Neural cell (in vitro differentiated cells): Measurements from ENCODE around the gene MRRF. TPM values are rescaled to one million over a fixed set of nuclear protein-coding genes. Genes with fewer than 3 reads are reported as not detected.

Source experiments
- H2AFZ ChIP-seq: fragments of 200-600, 300-800 bp; sonication (generic), shearing (Covaris generic); 2 replicates; pipeline ENCODE4 v1.6.0; 2014; ENCODE audit warnings: low read depth, mild to moderate bottlenecking, antibody characterized with exemption, low read length, moderate library complexity
- H3F3A ChIP-seq: fragments of 200-600 bp; shearing (Covaris generic); 2 replicates; pipeline ENCODE4 v1.6.1; 2016; ENCODE audit warnings: mild to moderate bottlenecking, moderate library complexity, mixed read lengths, antibody characterized with exemption, low read length; ENCODE audit not compliant: insufficient read depth, poor library complexity, severe bottlenecking
- H3K27ac ChIP-seq: fragments of 200-600, 300-800 bp; sonication (generic), shearing (Covaris generic); 2 replicates; pipeline ENCODE4 v1.5.1; 2014; ENCODE audit warnings: mild to moderate bottlenecking, low read length, moderate library complexity
- H3K27me3 ChIP-seq: fragments of 300-800, 200-600 bp; sonication (generic), shearing (Covaris generic); 2 replicates; pipeline ENCODE4 v1.6.0; 2014; ENCODE audit warnings: mild to moderate bottlenecking, low read depth, low read length, moderate library complexity; ENCODE audit not compliant: insufficient read depth
- H3K36me3 ChIP-seq: fragments of 300-800, 200-600 bp; sonication (generic), shearing (Covaris generic); 2 replicates; pipeline ENCODE4 v1.5.1; 2014; ENCODE audit warnings: mild to moderate bottlenecking, antibody characterized with exemption, low read length, moderate library complexity; ENCODE audit not compliant: insufficient read depth
- H3K4me2 ChIP-seq: fragments of 300-800, 200-600 bp; sonication (generic), shearing (Covaris generic); 2 replicates; pipeline ENCODE4 v1.6.0; 2014; ENCODE audit warnings: mild to moderate bottlenecking, low read length
- H3K4me3 ChIP-seq: fragments of 300-800, 200-600 bp; sonication (generic), shearing (Covaris generic); 2 replicates; pipeline ENCODE4 v1.5.1; 2014; ENCODE audit warnings: mild to moderate bottlenecking, low read length, moderate library complexity
- H3K79me2 ChIP-seq: fragments of 200-600 bp; shearing (Covaris generic); replicated peaks from 2 replicates; pipeline ENCODE4 v1.6.0; 2014; ENCODE audit warnings: mild to moderate bottlenecking, low read length, moderate library complexity; ENCODE audit not compliant: insufficient read depth
- H3K9ac ChIP-seq: fragments of 300-800, 200-600 bp; sonication (generic), shearing (Covaris generic); 2 replicates; pipeline ENCODE4 v1.6.1; 2016; ENCODE audit warnings: mild to moderate bottlenecking, low read length, mixed read lengths
- H3K9me2 ChIP-seq: fragments of 200-600 bp; shearing (Covaris generic); 2 replicates; pipeline ENCODE4 v1.6.1; 2016; ENCODE audit warnings: mild to moderate bottlenecking, low read length, mixed read lengths; ENCODE audit not compliant: insufficient read depth
- H3K9me3 ChIP-seq: fragments of 200-600, 300-800 bp; sonication (generic), shearing (Covaris generic); 2 replicates; pipeline ENCODE4 v1.6.1; 2016; ENCODE audit warnings: mild to moderate bottlenecking, mixed run types, low read length, moderate library complexity, mixed read lengths
- H4K20me1 ChIP-seq: fragments of 200-600 bp; shearing (Covaris generic); 2 replicates; pipeline ENCODE4 v1.6.1; 2016; ENCODE audit warnings: mild to moderate bottlenecking, mixed run types; ENCODE audit not compliant: insufficient read depth
- EP300 ChIP-seq: fragments of 450-650 bp; conservative IDR thresholded peaks from 2 replicates; pipeline ENCODE4 v1.6.1; 2014; ENCODE audit warnings: antibody characterized with exemption, mild to moderate bottlenecking, moderate library complexity; ENCODE audit not compliant: poor library complexity, severe bottlenecking
- EZH2 ChIP-seq: fragments of 200-600, 300-800 bp; shearing (Covaris generic), sonication (generic); IDR thresholded peaks from 2 replicates; pipeline ENCODE4 v1.6.1; 2014; ENCODE audit warnings: antibody characterized with exemption, low read length, borderline replicate concordance, mild to moderate bottlenecking; ENCODE audit not compliant: insufficient read depth, poor library complexity, severe bottlenecking
- MXI1 ChIP-seq: fragments of 450-650 bp; conservative IDR thresholded peaks from 2 replicates; pipeline ENCODE4 v1.6.1; 2014; ENCODE audit warnings: antibody characterized with exemption, mild to moderate bottlenecking; ENCODE audit not compliant: poor library complexity, severe bottlenecking
- POLR2AphosphoS5 ChIP-seq: IDR thresholded peaks from 2 replicates; pipeline ENCODE4 v1.6.1; 2012
- RAD21 ChIP-seq: fragments of 450-650 bp; conservative IDR thresholded peaks from 2 replicates; pipeline ENCODE4 v1.6.1; 2014; ENCODE audit warnings: antibody characterized with exemption, mild to moderate bottlenecking, moderate library complexity
- SMC3 ChIP-seq: fragments of 450-650 bp; conservative IDR thresholded peaks from 2 replicates; pipeline ENCODE4 v1.6.1; 2014; ENCODE audit warnings: antibody characterized with exemption, mild to moderate bottlenecking, moderate library complexity; ENCODE audit not compliant: poor library complexity
- TAF1 ChIP-seq: IDR thresholded peaks from 2 replicates; pipeline ENCODE4 v1.6.1; 2012; ENCODE audit warnings: low read depth
- polyA plus RNA-seq: library from polyadenylated mRNA; depleted of rRNA; stranded (reverse); fragments of >200 nt; gene quantifications from 2 replicates; pipeline ENCODE4 v1.2.3, GENCODE V29; 2014
- TF ChIP-seq, protein P1 (sequence below): fragments of 450-650 bp; IDR thresholded peaks from 2 replicates; pipeline ENCODE4 v1.5.1; 2014; ENCODE audit warnings: antibody characterized with exemption, mild to moderate bottlenecking, moderate library complexity; ENCODE audit not compliant: poor library complexity, severe bottlenecking
- TF ChIP-seq, protein P2 (sequence below): IDR thresholded peaks from 2 replicates; pipeline ENCODE4 v1.6.1; 2012; ENCODE audit warnings: borderline replicate concordance

Gene MRRF
- polyA plus RNA-seq, 1 donor from 2014 or later: 40.7 TPM

- H3K9me2 ChIP-seq: no peaks in the 10 kb centered on the region
- TF ChIP-seq, protein P1, sequence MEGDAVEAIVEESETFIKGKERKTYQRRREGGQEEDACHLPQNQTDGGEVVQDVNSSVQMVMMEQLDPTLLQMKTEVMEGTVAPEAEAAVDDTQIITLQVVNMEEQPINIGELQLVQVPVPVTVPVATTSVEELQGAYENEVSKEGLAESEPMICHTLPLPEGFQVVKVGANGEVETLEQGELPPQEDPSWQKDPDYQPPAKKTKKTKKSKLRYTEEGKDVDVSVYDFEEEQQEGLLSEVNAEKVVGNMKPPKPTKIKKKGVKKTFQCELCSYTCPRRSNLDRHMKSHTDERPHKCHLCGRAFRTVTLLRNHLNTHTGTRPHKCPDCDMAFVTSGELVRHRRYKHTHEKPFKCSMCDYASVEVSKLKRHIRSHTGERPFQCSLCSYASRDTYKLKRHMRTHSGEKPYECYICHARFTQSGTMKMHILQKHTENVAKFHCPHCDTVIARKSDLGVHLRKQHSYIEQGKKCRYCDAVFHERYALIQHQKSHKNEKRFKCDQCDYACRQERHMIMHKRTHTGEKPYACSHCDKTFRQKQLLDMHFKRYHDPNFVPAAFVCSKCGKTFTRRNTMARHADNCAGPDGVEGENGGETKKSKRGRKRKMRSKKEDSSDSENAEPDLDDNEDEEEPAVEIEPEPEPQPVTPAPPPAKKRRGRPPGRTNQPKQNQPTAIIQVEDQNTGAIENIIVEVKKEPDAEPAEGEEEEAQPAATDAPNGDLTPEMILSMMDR: no peak
- no peak for TF ChIP-seq POLR2AphosphoS5
- TF ChIP-seq MXI1: no peak
- no peak for TF ChIP-seq SMC3
- TF ChIP-seq TAF1: no peak
- no peak for TF ChIP-seq EP300
- no peak for TF ChIP-seq EZH2
- TF ChIP-seq RAD21: no peak
- TF ChIP-seq, protein P2, sequence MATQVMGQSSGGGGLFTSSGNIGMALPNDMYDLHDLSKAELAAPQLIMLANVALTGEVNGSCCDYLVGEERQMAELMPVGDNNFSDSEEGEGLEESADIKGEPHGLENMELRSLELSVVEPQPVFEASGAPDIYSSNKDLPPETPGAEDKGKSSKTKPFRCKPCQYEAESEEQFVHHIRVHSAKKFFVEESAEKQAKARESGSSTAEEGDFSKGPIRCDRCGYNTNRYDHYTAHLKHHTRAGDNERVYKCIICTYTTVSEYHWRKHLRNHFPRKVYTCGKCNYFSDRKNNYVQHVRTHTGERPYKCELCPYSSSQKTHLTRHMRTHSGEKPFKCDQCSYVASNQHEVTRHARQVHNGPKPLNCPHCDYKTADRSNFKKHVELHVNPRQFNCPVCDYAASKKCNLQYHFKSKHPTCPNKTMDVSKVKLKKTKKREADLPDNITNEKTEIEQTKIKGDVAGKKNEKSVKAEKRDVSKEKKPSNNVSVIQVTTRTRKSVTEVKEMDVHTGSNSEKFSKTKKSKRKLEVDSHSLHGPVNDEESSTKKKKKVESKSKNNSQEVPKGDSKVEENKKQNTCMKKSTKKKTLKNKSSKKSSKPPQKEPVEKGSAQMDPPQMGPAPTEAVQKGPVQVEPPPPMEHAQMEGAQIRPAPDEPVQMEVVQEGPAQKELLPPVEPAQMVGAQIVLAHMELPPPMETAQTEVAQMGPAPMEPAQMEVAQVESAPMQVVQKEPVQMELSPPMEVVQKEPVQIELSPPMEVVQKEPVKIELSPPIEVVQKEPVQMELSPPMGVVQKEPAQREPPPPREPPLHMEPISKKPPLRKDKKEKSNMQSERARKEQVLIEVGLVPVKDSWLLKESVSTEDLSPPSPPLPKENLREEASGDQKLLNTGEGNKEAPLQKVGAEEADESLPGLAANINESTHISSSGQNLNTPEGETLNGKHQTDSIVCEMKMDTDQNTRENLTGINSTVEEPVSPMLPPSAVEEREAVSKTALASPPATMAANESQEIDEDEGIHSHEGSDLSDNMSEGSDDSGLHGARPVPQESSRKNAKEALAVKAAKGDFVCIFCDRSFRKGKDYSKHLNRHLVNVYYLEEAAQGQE: no peak
- H3K9me3 ChIP-seq: no peaks in the 10 kb centered on the region
- no peaks in the 10 kb centered on the region for H3K36me3 ChIP-seq
- H3K9ac ChIP-seq: no peak overlapping the region
- H3K27me3 ChIP-seq: no peaks in the 10 kb centered on the region
- no peaks in the 10 kb centered on the region for H4K20me1 ChIP-seq
- no peak overlapping the region for H3K4me3 ChIP-seq
- H3K27ac ChIP-seq: no peak overlapping the region
- peaks cover 21% of the 10 kb centered on the region for H3K79me2 ChIP-seq
- no peak overlapping the region for H2AFZ ChIP-seq
- H3F3A ChIP-seq: no peaks in the 10 kb centered on the region
- no peak overlapping the region for H3K4me2 ChIP-seq
These were observed 3.5 kb downstream of the MRRF start for GRCh38 chr9:122268041-122268814.

- Histone ChIP-seq H3K9me2 (no peaks in the 10 kb centered on the region), H3K36me3 (no peaks in the 10 kb centered on the region), H3K27me3 (no peaks in the 10 kb centered on the region), H3K9ac (no peak overlapping the region), H3K4me3 (no peak overlapping the region), H2AFZ (no peak overlapping the region), H3K79me2 (no peaks in the 10 kb centered on the region), H3K27ac (no peak overlapping the region), H4K20me1 (no peaks in the 10 kb centered on the region), H3F3A (no peaks in the 10 kb centered on the region), H3K4me2 (no peak overlapping the region), H3K9me3 (peaks cover 9% of the 10 kb centered on the region)
- TF ChIP-seq EZH2 (no peak), MXI1 (no peak), POLR2AphosphoS5 (no peak), TAF1 (no peak), EP300 (no peak)
These were observed 9.4 kb downstream of the MRRF start for GRCh38 chr9:122274055-122274454.
